ENCODE data around the gene NPRL2.

DNA sequence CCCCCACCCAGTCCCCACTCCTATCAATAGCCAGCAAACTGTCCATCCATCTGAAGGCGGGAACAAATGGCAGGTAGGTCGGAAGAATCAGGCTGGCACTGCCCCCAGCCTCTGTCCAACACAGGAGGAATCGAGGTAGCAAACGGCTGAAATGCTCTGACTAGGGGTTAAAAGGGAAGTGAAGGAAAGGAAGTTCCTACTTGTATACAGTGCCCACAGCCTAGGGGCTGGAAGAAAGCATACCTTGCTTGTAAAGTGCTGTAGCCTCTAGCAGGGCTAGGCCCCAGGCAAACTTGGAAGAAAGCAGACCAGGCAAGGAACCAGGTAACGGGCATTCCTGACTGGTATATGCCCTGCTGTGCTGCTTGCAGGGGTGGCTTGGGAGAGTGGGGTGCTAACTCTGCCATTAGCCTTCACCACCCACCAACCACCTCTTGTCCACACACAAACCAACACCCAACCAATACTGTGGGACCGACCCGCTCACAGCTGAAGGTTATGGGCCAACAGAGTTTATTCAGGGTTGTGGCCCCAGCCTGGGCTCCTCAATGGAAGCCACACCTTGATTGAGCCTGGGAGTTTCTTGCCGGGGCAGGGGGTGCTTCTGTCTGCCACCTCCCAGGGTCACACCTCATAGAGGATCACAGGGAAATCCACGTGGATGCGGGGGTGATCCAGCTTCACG, 24.9 kb downstream of the NPRL2 start:
- TF ChIP-seq, protein P1, sequence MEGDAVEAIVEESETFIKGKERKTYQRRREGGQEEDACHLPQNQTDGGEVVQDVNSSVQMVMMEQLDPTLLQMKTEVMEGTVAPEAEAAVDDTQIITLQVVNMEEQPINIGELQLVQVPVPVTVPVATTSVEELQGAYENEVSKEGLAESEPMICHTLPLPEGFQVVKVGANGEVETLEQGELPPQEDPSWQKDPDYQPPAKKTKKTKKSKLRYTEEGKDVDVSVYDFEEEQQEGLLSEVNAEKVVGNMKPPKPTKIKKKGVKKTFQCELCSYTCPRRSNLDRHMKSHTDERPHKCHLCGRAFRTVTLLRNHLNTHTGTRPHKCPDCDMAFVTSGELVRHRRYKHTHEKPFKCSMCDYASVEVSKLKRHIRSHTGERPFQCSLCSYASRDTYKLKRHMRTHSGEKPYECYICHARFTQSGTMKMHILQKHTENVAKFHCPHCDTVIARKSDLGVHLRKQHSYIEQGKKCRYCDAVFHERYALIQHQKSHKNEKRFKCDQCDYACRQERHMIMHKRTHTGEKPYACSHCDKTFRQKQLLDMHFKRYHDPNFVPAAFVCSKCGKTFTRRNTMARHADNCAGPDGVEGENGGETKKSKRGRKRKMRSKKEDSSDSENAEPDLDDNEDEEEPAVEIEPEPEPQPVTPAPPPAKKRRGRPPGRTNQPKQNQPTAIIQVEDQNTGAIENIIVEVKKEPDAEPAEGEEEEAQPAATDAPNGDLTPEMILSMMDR (IDR thresholded peaks at IDR 0.05; ENCODE audit: low read depth, low read length): no peak
- TF ChIP-seq, protein P2, sequence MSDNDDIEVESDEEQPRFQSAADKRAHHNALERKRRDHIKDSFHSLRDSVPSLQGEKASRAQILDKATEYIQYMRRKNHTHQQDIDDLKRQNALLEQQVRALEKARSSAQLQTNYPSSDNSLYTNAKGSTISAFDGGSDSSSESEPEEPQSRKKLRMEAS (IDR thresholded peaks at IDR 0.05; ENCODE audit: low read depth, low read length): no peak
